IPS-20b (cell line): ENCODE results near the gene GP1BA.

Experiments
- H3K27ac ChIP-seq: one replicate; pipeline ENCODE4 v1.5.1; 2013; ENCODE audit warnings: low read length
- H3K27me3 ChIP-seq: 2 replicates; pipeline ENCODE4 v1.6.1; 2013; ENCODE audit warnings: mild to moderate bottlenecking, low read length, inconsistent platforms; ENCODE audit not compliant: insufficient read depth
- H3K36me3 ChIP-seq: 2 replicates; pipeline ENCODE4 v1.6.1; 2013; ENCODE audit warnings: low read depth, mild to moderate bottlenecking, inconsistent platforms, low read length, moderate library complexity; ENCODE audit not compliant: insufficient read depth
- H3K4me1 ChIP-seq: 2 replicates; pipeline ENCODE4 v1.6.1; 2013; ENCODE audit warnings: mild to moderate bottlenecking, control low read depth, inconsistent platforms, low read length, moderate library complexity; ENCODE audit not compliant: insufficient read depth
- H3K4me3 ChIP-seq: 2 replicates; pipeline ENCODE4 v1.5.1; 2013; ENCODE audit warnings: mild to moderate bottlenecking, low read length, inconsistent platforms
- H3K9ac ChIP-seq: 2 replicates; pipeline ENCODE4 v1.6.1; 2013; ENCODE audit warnings: low read depth, mild to moderate bottlenecking, inconsistent platforms, low read length, moderate library complexity
- H3K9me3 ChIP-seq: 2 replicates; pipeline ENCODE4 v1.6.1; 2013; ENCODE audit warnings: mild to moderate bottlenecking, low read depth, low read length, inconsistent platforms; ENCODE audit not compliant: insufficient read depth

Gene GP1BA

GRCh38 chr17:4948931-4949320 is 16.8 kb downstream of the GP1BA start:
- peak overlapping the region; percentile 97 for H3K27ac ChIP-seq
- peaks cover 32% of the 10 kb centered on the region for H3K36me3 ChIP-seq
- no peaks in the 10 kb centered on the region for H3K27me3 ChIP-seq
- no peaks in the 10 kb centered on the region for H3K9me3 ChIP-seq
- peaks cover 21% of the 10 kb centered on the region for H3K4me1 ChIP-seq
- H3K4me3 ChIP-seq = peak overlapping the region; percentile 98
- H3K9ac ChIP-seq = peak overlapping the region; percentile 99

- Histone ChIP-seq H3K36me3 (peaks cover 27% of the 10 kb centered on the region), H3K27me3 (no peaks in the 10 kb centered on the region), H3K9me3 (no peaks in the 10 kb centered on the region), H3K27ac (peak overlapping the region; percentile 97), H3K4me3 (peak overlapping the region; percentile 98), H3K4me1 (peaks cover 21% of the 10 kb centered on the region), H3K9ac (peak overlapping the region; percentile 99)
Observed at GRCh38 chr17:4949321-4950074, 17.4 kb downstream of the GP1BA start.

GRCh38 chr17:4950075-4950745 is 18.1 kb downstream of the GP1BA start:
- Histone ChIP-seq H3K9ac (peak overlapping the region; percentile 99), H3K4me1 (peaks cover 21% of the 10 kb centered on the region; the same call in 1 of the 2 replicates), H3K27ac (peak overlapping the region; percentile 89), H3K4me3 (peak overlapping the region; percentile 89), H3K36me3 (peaks cover 19% of the 10 kb centered on the region), H3K27me3 (no peaks in the 10 kb centered on the region), H3K9me3 (no peaks in the 10 kb centered on the region)

- H3K4me3 ChIP-seq = peak within 1 kb of the TSS; percentile 89
- H3K9ac ChIP-seq = peak within 1 kb of the TSS; percentile 99
- H3K27me3 ChIP-seq = no peaks in the 10 kb centered on the region
- H3K9me3 ChIP-seq = no peaks in the 10 kb centered on the region
- H3K27ac ChIP-seq = peak within 1 kb of the TSS; percentile 89
- peaks cover 14% of the 10 kb centered on the region for H3K36me3 ChIP-seq
- peaks cover 18% of the 10 kb centered on the region; the same call in 1 of the 2 replicates for H3K4me1 ChIP-seq
Observed at GRCh38 chr17:4950746-4951204, 18.7 kb downstream of the GP1BA start, which contains the start of gene ENO3. ENO3 (plus strand) TSS chr17:4951119; CDS start chr17:4951830, 711 bp downstream.

GRCh38 chr17:4951486-4951885 is 19.4 kb downstream of the GP1BA start:
- Histone ChIP-seq H3K4me1 (peaks cover 13% of the 10 kb centered on the region; the same call in 1 of the 2 replicates), H3K4me3 (peak overlapping the region; percentile 89), H3K9ac (peak overlapping the region; percentile 99; the same call in 1 of the 2 replicates), H3K27me3 (no peaks in the 10 kb centered on the region), H3K27ac (no peak overlapping the region), H3K9me3 (no peaks in the 10 kb centered on the region), H3K36me3 (peaks cover 7% of the 10 kb centered on the region)

GRCh38 chr17:4953451-4953961 is 21.4 kb downstream of the GP1BA start:
- Histone ChIP-seq H3K9ac (no peak overlapping the region), H3K27ac (no peak overlapping the region)

GRCh38 chr17:4955091-4955490 is 23.0 kb downstream of the GP1BA start:
- no peaks in the 10 kb centered on the region for H3K9me3 ChIP-seq
- H3K27ac ChIP-seq = no peak overlapping the region

More at GRCh38 chr17:4953451-4953961, 21.4 kb downstream of the GP1BA start:
- H3K4me3 ChIP-seq = no peak overlapping the region
- H3K4me1 ChIP-seq = peaks cover 13% of the 10 kb centered on the region; the same call in 1 of the 2 replicates
- no peaks in the 10 kb centered on the region for H3K36me3 ChIP-seq
- no peaks in the 10 kb centered on the region for H3K9me3 ChIP-seq
- no peaks in the 10 kb centered on the region for H3K27me3 ChIP-seq

GRCh38 chr17:4956493-4957061 is 24.5 kb downstream of the GP1BA start:
- H3K9ac ChIP-seq = no peak overlapping the region
- H3K9me3 ChIP-seq = no peaks in the 10 kb centered on the region
- peaks cover 12% of the 10 kb centered on the region; the same call in 1 of the 2 replicates for H3K4me1 ChIP-seq
- H3K27ac ChIP-seq = no peak overlapping the region
- H3K27me3 ChIP-seq = no peaks in the 10 kb centered on the region
- H3K36me3 ChIP-seq = peaks cover 14% of the 10 kb centered on the region; the same call in 1 of the 2 replicates
- no peak overlapping the region for H3K4me3 ChIP-seq

More at GRCh38 chr17:4955091-4955490, 23.0 kb downstream of the GP1BA start:
- no peaks in the 10 kb centered on the region for H3K27me3 ChIP-seq
- no peak overlapping the region for H3K4me3 ChIP-seq
- peaks cover 15% of the 10 kb centered on the region; the same call in 1 of the 2 replicates for H3K4me1 ChIP-seq
- no peak overlapping the region for H3K9ac ChIP-seq
- peaks cover 12% of the 10 kb centered on the region; the same call in 1 of the 2 replicates for H3K36me3 ChIP-seq

GRCh38 chr17:4958102-4958501 is 26.0 kb downstream of the GP1BA start:
- peaks cover 14% of the 10 kb centered on the region; the same call in 1 of the 2 replicates for H3K36me3 ChIP-seq
- H3K9ac ChIP-seq = no peak overlapping the region
- H3K4me1 ChIP-seq = peaks cover 9% of the 10 kb centered on the region; the same call in 1 of the 2 replicates
- H3K27ac ChIP-seq = no peak overlapping the region
- no peaks in the 10 kb centered on the region for H3K9me3 ChIP-seq
- no peaks in the 10 kb centered on the region for H3K27me3 ChIP-seq
- no peak overlapping the region for H3K4me3 ChIP-seq

GRCh38 chr17:4959261-4959965 is 27.3 kb downstream of the GP1BA start:
- H3K4me3 ChIP-seq = no peak overlapping the region
- H3K9me3 ChIP-seq = no peaks in the 10 kb centered on the region
- H3K9ac ChIP-seq = no peak overlapping the region
- no peaks in the 10 kb centered on the region for H3K27me3 ChIP-seq
- no peak overlapping the region for H3K27ac ChIP-seq
- H3K36me3 ChIP-seq = peaks cover 14% of the 10 kb centered on the region; the same call in 1 of the 2 replicates
- peaks cover 9% of the 10 kb centered on the region; the same call in 1 of the 2 replicates for H3K4me1 ChIP-seq
